NAMALWA (cell line): ENCODE data around the gene CAPZA3.
"Not testable (repeated sequence)": the region's sequence is repeated elsewhere in the genome, so short reads cannot be mapped to it uniquely, and the experiment has no call there.

ENCODE experiments used
- DNase-seq: peaks from one replicate; pipeline ENCODE4 v3.0.0-alpha.2; 2015; ENCODE audit warnings: low spot score

The CAPZA3 gene

DNA sequence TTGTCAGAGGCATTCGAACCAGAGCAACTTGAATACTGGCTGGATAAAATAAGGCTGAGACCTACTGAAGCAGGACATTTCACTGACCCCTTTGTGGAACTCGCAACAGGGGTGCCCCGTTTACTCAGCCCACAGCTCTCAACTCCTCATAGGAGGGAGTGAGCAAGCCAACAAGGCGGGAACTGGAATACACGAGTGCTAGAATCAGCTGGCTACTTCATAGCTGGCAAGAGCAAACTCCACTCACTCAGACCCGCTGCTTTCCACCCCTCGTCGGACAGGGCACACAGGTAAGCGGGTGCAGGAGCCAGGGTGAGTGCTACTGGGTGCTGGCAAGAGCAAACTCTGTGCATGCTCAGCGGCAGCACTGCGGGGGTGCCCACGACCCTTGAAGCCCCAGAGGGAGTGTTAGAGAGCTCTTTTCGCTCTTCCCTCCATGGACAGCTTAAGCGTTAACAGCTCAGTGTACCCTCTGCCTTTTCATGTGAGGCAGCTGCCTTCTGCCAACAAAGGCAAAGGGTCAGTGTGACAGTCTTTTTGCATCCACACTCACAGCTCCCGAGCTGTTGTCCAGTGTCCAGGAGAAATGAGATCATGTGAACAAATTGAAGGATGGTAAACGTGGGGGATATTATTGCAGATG lies 15.7 kb downstream of the CAPZA3 start:
- DNase-seq: no peak

DNA sequence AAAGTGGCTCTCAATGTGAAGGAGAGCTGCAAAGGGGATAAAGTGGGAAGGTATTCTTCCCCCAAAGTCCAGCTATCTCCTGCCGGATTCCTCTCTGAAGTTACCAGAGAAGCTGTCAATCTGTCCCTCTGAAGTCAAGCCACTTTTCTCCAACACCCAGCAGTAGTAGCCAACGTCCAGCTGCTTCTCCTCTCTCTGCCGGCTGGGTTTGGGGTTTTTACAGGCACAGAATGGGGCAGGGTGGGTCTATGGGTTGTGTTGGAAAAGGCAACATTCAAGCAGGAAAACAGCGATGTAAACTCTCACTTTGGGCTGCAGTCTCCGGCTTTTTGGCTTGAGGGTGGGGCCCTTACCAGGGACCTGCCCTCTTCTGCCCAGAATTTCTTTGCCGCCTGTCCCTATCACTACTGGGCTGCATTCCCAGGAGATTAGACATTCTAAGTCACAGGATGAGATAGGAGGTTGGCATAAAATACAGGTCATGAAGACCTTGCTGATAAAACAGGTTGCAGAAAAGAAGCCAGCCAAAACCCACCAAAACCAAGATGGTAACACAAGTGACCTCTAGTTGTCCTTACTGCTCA lies 16.3 kb downstream of the CAPZA3 start:
- DNase-seq: no peak

DNA sequence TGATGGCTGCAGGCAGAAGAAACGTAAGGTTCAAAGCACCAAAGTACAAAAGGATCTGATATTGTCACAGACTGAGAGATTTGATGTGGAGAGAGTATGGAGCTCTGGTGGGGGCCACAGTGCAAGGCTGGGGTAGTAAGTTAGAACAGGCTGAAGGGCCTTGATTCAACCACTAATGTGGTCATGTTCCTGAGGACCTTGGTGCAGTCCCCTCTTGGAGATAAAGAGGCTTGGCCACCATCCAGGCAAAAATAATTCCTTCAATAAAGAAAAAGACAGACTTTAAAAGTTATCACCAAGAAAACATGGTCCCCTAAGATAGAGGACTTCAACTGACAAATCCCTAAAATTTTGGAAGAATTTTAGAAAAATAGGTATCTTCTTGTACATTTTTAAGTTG lies 17.4 kb downstream of the CAPZA3 start:
- no peak for DNase-seq

DNA sequence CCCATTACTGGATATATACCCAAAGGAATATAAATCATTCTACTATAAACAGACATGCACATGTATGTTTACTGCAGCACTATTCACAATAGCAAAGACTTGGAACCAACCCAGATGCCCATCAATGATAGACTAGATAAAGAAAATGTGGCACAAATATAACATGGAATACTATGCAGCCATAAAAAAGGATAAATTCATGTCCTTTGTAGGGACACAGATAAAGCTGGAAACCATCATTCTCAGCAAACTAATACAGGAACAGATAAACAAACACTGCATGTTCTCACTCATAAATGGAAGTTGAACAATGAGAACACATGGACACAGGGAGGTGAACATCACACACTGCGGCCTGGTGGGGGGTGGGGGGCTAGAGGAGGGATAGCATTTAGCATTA lies 28.6 kb downstream of the CAPZA3 start:
- not testable (repeated sequence) for DNase-seq

DNA sequence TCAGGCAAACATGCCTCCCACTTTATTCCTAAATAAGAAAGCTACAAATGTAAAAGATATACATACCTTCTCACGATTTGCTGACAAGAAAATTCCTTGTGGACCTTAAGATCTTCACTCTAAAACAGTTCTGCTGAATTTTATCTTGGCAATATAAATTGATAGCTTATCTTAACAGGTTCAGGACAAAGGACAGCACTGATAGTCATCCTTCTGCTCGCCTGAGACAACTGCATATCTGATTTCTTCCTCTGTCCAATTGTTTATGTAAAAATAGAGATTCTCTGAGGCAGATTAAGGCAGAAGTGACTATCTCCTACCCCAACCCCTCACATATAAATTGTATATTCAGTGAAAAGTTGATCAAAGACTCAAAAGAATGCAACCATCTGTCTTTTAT lies 44.9 kb downstream of the CAPZA3 start:
- no peak for DNase-seq

DNA sequence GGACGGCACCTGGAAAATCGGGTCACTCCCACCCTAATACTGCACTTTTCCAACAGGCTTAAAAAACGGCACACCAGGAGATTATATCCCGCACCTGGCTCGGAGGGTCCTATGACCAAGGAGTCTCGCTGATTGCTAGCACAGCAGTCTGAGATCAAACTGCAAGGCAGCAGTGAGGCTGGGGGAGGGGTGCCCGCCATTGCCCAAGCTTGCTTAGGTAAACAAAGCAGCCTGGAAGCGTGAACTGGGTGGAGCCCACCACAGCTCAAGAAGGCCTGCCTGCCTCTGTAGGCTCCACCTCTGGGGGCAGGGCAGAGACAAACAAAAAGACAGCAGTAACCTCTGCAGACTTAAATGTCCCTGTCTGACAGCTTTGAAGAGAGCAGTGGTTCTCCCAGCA lies 47.5 kb downstream of the CAPZA3 start:
- DNase-seq: not testable (repeated sequence)
